K562 (cell line): ENCODE data around the gene PMVK. TPM values are rescaled to one million over a fixed set of nuclear protein-coding genes. Genes with fewer than 3 reads are reported as not detected.

Experiments
- C11orf30 ChIP-seq: fragments of 450-650 bp; IDR thresholded peaks from 2 replicates; pipeline ENCODE4 v1.6.1; 2016; ENCODE audit warnings: low read depth, mild to moderate bottlenecking
- CTCFL ChIP-seq: IDR thresholded peaks from 2 replicates; pipeline ENCODE4 v1.6.1; 2011; ENCODE audit warnings: borderline replicate concordance, low read depth, mild to moderate bottlenecking, moderate library complexity, low read length; ENCODE audit not compliant: insufficient read depth, poor library complexity, severe bottlenecking
- ELK3 ChIP-seq: fragments of 450-650 bp; formaldehyde crosslinking; IDR thresholded peaks from 2 replicates; pipeline ENCODE4 v1.4.0; 2020; ENCODE audit warnings: mild to moderate bottlenecking
- NUFIP1 ChIP-seq: fragments of 450-650 bp; IDR thresholded peaks from 2 replicates; pipeline ENCODE4 v1.6.1; 2018; ENCODE audit not compliant: partially characterized antibody
- SIX5 ChIP-seq, 2 experiments: IDR thresholded peaks; 2 replicates each; pipeline ENCODE4 v1.6.1; 2011; ENCODE audit warnings: low read length in 2 of 2, borderline replicate concordance in 1 of 2, low read depth in 1 of 2, mild to moderate bottlenecking in 1 of 2, moderate library complexity in 1 of 2; ENCODE audit not compliant: insufficient read depth in 1 of 2
- polyA plus RNA-seq, 8 experiments: library from polyadenylated mRNA; depleted of rRNA in 4 of 8; stranded (reverse) in 5 of 8; unstranded in 3 of 8; fragments of >200 nt; fragmentation: Nextera tagmentation in 2 of 8; fragmentation: Illumina TruSeq in 1 of 8; extraction: Ambion mirVana in 2 of 8; extraction: Trizol in 1 of 8; gene quantifications; 2 replicates each; pipeline versions ENCODE4 v1.2.1 to v1.2.3, GENCODE V29; 2011 to 2014; ENCODE audit warnings: inconsistent platforms in 1 of 8, missing spikeins in 1 of 8
- total RNA-seq, 7 experiments: library from RNA; depleted of rRNA in 6 of 7; stranded (reverse); fragments of >200 nt in 6 of 7; fragmentation: Illumina TruSeq in 2 of 7; extraction: Trizol in 2 of 7; gene quantifications; 2 replicates each; pipeline versions ENCODE4 v1.2.1 to v1.2.3, GENCODE V29; 2011 to 2021; ENCODE audit warnings: low replicate concordance in 1 of 7
- TF ChIP-seq, protein P1 (sequence below), 2 experiments: fragments of 450-650 bp; IDR thresholded peaks; 2 replicates each; pipeline ENCODE4 v1.6.1; 2018; ENCODE audit warnings: mild to moderate bottlenecking in 2 of 2, low read depth in 1 of 2; ENCODE audit not compliant: partially characterized antibody in 2 of 2
- TF ChIP-seq, protein P2 (sequence below), 2 experiments: IDR thresholded peaks in 1 of 2; conservative IDR thresholded peaks in 1 of 2; 2 replicates each; pipeline ENCODE4 v1.6.1; 2016; ENCODE audit warnings: low read depth in 2 of 2, mild to moderate bottlenecking in 1 of 2, missing compliant biosample characterization in 1 of 2, missing genetic modification characterization in 1 of 2, moderate library complexity in 1 of 2

PMVK gene
- total and polyA plus RNA-seq, 9 of the 15 experiments (the other 6 are each of a cell fraction or from before 2014, with no cell fraction given): 1.1 to 15.3 (median 6.3) TPM

DNA sequence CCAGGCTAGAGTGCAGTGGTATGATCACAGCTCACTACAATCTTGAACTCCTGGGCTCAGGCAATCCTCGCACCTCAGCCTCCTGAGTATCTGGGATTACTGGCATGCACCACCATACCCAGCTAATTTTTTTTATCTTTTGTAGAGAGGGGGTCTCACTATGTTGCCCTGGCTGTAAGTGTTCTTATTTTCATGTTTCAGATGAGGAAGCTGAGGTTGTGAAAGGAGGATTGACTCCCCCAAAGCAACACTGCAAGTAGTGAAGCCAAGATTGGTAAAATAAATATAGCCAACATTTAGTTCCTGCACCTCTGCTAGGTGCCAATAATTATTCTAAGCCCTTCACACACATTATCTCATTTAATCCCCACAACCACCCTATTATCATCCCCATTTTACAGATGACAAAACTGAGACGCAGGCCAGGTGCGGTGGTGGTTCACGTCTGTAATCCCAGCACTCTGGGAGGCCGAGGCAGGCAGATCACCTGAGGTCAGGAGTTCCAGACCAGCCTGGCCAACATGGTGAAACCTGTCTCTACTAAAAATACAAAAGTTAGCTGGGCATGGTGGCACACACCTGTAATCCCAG is 2.1 kb downstream of the PMVK start (continued):
- TF ChIP-seq CTCFL (no peak), SIX5 (IDR thresholded peaks at IDR 0.05; ENCODE audit: borderline replicate concordance in 1 of 2, insufficient read depth in 1 of 2, low read depth in 1 of 2, low read length in 2 of 2) (no peak), C11orf30 (no peak), NUFIP1 (no peak), ELK3 (CRISPR knock-in tag) (no peak)
- TF ChIP-seq, protein P1, sequence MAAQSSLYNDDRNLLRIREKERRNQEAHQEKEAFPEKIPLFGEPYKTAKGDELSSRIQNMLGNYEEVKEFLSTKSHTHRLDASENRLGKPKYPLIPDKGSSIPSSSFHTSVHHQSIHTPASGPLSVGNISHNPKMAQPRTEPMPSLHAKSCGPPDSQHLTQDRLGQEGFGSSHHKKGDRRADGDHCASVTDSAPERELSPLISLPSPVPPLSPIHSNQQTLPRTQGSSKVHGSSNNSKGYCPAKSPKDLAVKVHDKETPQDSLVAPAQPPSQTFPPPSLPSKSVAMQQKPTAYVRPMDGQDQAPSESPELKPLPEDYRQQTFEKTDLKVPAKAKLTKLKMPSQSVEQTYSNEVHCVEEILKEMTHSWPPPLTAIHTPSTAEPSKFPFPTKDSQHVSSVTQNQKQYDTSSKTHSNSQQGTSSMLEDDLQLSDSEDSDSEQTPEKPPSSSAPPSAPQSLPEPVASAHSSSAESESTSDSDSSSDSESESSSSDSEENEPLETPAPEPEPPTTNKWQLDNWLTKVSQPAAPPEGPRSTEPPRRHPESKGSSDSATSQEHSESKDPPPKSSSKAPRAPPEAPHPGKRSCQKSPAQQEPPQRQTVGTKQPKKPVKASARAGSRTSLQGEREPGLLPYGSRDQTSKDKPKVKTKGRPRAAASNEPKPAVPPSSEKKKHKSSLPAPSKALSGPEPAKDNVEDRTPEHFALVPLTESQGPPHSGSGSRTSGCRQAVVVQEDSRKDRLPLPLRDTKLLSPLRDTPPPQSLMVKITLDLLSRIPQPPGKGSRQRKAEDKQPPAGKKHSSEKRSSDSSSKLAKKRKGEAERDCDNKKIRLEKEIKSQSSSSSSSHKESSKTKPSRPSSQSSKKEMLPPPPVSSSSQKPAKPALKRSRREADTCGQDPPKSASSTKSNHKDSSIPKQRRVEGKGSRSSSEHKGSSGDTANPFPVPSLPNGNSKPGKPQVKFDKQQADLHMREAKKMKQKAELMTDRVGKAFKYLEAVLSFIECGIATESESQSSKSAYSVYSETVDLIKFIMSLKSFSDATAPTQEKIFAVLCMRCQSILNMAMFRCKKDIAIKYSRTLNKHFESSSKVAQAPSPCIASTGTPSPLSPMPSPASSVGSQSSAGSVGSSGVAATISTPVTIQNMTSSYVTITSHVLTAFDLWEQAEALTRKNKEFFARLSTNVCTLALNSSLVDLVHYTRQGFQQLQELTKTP (IDR thresholded peaks at IDR 0.05; ENCODE audit: low read depth in 1 of 2, partially characterized antibody in 2 of 2): no peak
- TF ChIP-seq, protein P2, sequence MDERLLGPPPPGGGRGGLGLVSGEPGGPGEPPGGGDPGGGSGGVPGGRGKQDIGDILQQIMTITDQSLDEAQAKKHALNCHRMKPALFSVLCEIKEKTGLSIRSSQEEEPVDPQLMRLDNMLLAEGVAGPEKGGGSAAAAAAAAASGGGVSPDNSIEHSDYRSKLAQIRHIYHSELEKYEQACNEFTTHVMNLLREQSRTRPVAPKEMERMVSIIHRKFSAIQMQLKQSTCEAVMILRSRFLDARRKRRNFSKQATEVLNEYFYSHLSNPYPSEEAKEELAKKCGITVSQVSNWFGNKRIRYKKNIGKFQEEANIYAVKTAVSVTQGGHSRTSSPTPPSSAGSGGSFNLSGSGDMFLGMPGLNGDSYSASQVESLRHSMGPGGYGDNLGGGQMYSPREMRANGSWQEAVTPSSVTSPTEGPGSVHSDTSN (CRISPR knock-in tag; IDR thresholded peaks at IDR 0.05; ENCODE audit: low read depth): no peak
- TF ChIP-seq, protein P2 (tag; conservative IDR thresholded peaks at IDR 0.05; ENCODE audit: low read depth): no peak
